Calu3 (cell line): ENCODE results near the gene FOSL1. TPM values are rescaled to one million over a fixed set of nuclear protein-coding genes. Genes with fewer than 3 reads are reported as not detected.

Source experiments
- BruUV-seq: library from RNA; stranded (reverse); fragments of 400-500 nt; replicated peaks from 2 replicates; lab custom pipeline; 2021; lab: Mats Ljungman, UMichigan
- CTCF ChIA-PET: fragments of 300-600 bp; sonication (Branson Sonifier 250); formaldehyde crosslinking; loops from one replicate; lab custom pipeline; 2022; ENCODE audit warnings: antibody characterized with exemption; lab: Charles Lee
- DNase-seq: peaks from one replicate; pipeline ENCODE4 v3.0.0; 2022
- H3K27ac Mint-ChIP-seq: one replicate; pipeline ENCODE4 v1.8.0; 2022; ENCODE audit warnings: mixed read lengths; ENCODE audit not compliant: unreplicated experiment
- H3K27me3 Mint-ChIP-seq: one replicate; pipeline ENCODE4 v1.8.0; 2022; ENCODE audit warnings: mixed read lengths; ENCODE audit not compliant: unreplicated experiment
- H3K36me3 Mint-ChIP-seq: one replicate; pipeline ENCODE4 v1.8.0; 2022; ENCODE audit warnings: mild to moderate bottlenecking, moderate library complexity, mixed read lengths; ENCODE audit not compliant: insufficient read depth, unreplicated experiment
- H3K4me1 Mint-ChIP-seq: one replicate; pipeline ENCODE4 v1.8.0; 2022; ENCODE audit warnings: mild to moderate bottlenecking, low read depth, mixed read lengths; ENCODE audit not compliant: unreplicated experiment
- H3K4me3 Mint-ChIP-seq: one replicate; pipeline ENCODE4 v1.8.0; 2022; ENCODE audit warnings: mild to moderate bottlenecking, low read depth, moderate library complexity, mixed read lengths; ENCODE audit not compliant: unreplicated experiment
- H3K9me3 Mint-ChIP-seq: one replicate; pipeline ENCODE4 v1.8.0; 2022; ENCODE audit warnings: low read depth, mixed read lengths; ENCODE audit not compliant: unreplicated experiment
- intact Hi-C: fragments of 100-400 bp; cut with micrococcal nuclease; formaldehyde crosslinking; loops from one replicate; pipeline ENCODE4 v1.10.0; 2022; ENCODE audit not compliant: unreplicated experiment
- total RNA-seq: library from RNA; stranded (reverse); gene quantifications from 2 replicates; pipeline ENCODE4 v1.2.3, GENCODE V29; 2022
- TF ChIP-seq, protein P1 (sequence below): fragments of 200-600 bp; IDR thresholded peaks from one replicate; pipeline ENCODE4 v1.8.0; 2022; ENCODE audit warnings: antibody characterized with exemption; ENCODE audit not compliant: unreplicated experiment

FOSL1 gene
- total RNA-seq, 1 experiment from 2014 or later, result 76.1 TPM

DNA sequence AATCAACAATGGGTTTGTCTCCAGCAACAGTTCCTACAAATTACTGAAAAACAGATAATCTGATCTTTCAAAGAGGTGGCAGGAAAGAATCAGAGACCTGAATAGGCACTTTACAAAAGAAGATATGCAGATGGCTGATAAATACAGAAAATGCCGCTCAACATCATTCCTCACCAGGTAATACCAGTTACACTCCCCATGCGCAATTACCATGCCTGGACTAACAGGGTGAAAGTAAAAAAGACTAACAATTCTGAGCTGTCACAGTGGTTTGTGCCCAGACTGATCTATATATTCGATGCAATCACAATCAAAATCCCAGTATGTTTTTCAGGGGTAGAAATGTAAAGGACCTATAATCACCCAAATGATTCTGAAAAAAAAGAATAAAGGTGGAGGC lies 56.4 kb downstream of the FOSL1 start:
- no peaks in the 10 kb centered on the region for H3K9me3 Mint-ChIP-seq

DNA sequence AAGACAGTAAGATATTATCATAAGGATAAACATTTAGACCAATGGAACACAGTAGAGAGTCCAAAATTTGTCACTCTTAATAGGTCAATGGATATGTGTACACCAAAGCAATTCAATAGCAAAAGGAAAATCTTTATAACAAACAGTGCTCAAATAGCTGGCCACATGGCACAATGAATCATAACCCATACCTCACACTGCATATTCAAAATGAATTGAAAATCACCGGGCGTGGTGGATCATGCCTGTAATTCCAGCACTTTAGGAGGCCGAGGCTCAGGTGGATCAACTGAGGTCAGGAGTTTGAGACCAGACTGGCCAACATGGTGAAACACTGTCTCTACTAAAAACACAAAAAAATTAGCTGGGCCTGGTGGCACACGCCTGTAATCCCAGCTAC lies 58.0 kb downstream of the FOSL1 start:
- BruUV-seq, result no TSS peak
- intact Hi-C loops, result no loop called here
- no peaks in the 10 kb centered on the region for H3K4me1 Mint-ChIP-seq
- H3K36me3 Mint-ChIP-seq, result peaks cover 7% of the 10 kb centered on the region
- H3K27ac Mint-ChIP-seq, result no peak overlapping the region
- no peaks in the 10 kb centered on the region for H3K27me3 Mint-ChIP-seq
- peaks cover 2% of the 10 kb centered on the region for H3K9me3 Mint-ChIP-seq
- TF ChIP-seq, protein P1, sequence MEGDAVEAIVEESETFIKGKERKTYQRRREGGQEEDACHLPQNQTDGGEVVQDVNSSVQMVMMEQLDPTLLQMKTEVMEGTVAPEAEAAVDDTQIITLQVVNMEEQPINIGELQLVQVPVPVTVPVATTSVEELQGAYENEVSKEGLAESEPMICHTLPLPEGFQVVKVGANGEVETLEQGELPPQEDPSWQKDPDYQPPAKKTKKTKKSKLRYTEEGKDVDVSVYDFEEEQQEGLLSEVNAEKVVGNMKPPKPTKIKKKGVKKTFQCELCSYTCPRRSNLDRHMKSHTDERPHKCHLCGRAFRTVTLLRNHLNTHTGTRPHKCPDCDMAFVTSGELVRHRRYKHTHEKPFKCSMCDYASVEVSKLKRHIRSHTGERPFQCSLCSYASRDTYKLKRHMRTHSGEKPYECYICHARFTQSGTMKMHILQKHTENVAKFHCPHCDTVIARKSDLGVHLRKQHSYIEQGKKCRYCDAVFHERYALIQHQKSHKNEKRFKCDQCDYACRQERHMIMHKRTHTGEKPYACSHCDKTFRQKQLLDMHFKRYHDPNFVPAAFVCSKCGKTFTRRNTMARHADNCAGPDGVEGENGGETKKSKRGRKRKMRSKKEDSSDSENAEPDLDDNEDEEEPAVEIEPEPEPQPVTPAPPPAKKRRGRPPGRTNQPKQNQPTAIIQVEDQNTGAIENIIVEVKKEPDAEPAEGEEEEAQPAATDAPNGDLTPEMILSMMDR, result no peak
- no peak for DNase-seq
- H3K4me3 Mint-ChIP-seq, result no peak overlapping the region
- CTCF ChIA-PET, result interaction anchor here (0.7 kb wide), 1 partner anchor 12 kb away, joined by 10 read pairs; no protein-coding TSS in a partner anchor

More for the DNA sequence above, 56.4 kb downstream of the FOSL1 start:
- intact Hi-C loops, result no loop called here
- Mint-ChIP-seq H3K4me1 (no peaks in the 10 kb centered on the region), H3K36me3 (peaks cover 16% of the 10 kb centered on the region), H3K27me3 (no peaks in the 10 kb centered on the region), H3K27ac (no peak overlapping the region), H3K4me3 (no peak overlapping the region)
- DNase-seq, result no peak
- TF ChIP-seq, protein P1, result no peak
- BruUV-seq, result no TSS peak
- CTCF ChIA-PET, result interaction anchor here (0.6 kb wide), 1 partner anchor 165 kb away, joined by 3 read pairs; no protein-coding TSS in a partner anchor

Other genes starting within 250 kb of the FOSL1 start
- 76.4 and 79.6 TPM in 2 replicates for gene RELA, start 237.5 kb downstream of the FOSL1 start, total RNA-seq
- gene KAT5, start 188.1 kb downstream of the FOSL1 start, total RNA-seq, result 50.9 and 51.0 TPM in 2 replicates
- gene RNASEH2C, start 179.6 kb downstream of the FOSL1 start, total RNA-seq, result 26.2 and 28.2 TPM in 2 replicates
- 18.5 and 21.9 TPM in 2 replicates for gene AP5B1, start 119.4 kb downstream of the FOSL1 start, total RNA-seq
- gene OVOL1, start 113.3 kb downstream of the FOSL1 start, total RNA-seq, result 12.7 and 15.2 TPM in 2 replicates
- gene SNX32, start 66.4 kb downstream of the FOSL1 start, total RNA-seq, result not detected in 2 replicates
- gene CFL1, start 42.2 kb downstream of the FOSL1 start, total RNA-seq, result 955 and 963 TPM in 2 replicates
- gene MUS81, start 40.0 kb downstream of the FOSL1 start, total RNA-seq, result 50.8 and 67.6 TPM in 2 replicates
- gene EFEMP2, start 27.6 kb downstream of the FOSL1 start, total RNA-seq, result 3.4 and 3.8 TPM in 2 replicates
- gene CTSW, start 20.6 kb downstream of the FOSL1 start, total RNA-seq, result not detected in 2 replicates
- 75.8 and 79.2 TPM in 2 replicates for gene FIBP, start 11.9 kb downstream of the FOSL1 start, total RNA-seq
- gene CCDC85B, start 9.7 kb downstream of the FOSL1 start, total RNA-seq, result 26.6 and 30.2 TPM in 2 replicates
- gene C11orf68, start 18.7 kb upstream of the FOSL1 start, total RNA-seq, result 25.9 and 27.4 TPM in 2 replicates
- gene DRAP1, start 19.0 kb upstream of the FOSL1 start, total RNA-seq, result 106 and 114 TPM in 2 replicates
- not detected in 2 replicates for gene TSGA10IP, start 45.1 kb upstream of the FOSL1 start, total RNA-seq
- gene SART1, start 61.3 kb upstream of the FOSL1 start, total RNA-seq, result 47.2 and 48.3 TPM in 2 replicates
- 55.1 and 61.1 TPM in 2 replicates for gene EIF1AD, start 101.8 kb upstream of the FOSL1 start, total RNA-seq
- gene BANF1, start 102.1 kb upstream of the FOSL1 start, total RNA-seq, result 248 and 266 TPM in 2 replicates
- 21.5 and 27.2 TPM in 2 replicates for gene CST6, start 111.6 kb upstream of the FOSL1 start, total RNA-seq
- 1.0 and 2.6 TPM in 2 replicates for gene CATSPER1, start 126.1 kb upstream of the FOSL1 start, total RNA-seq
- gene GAL3ST3, start 148.8 kb upstream of the FOSL1 start, total RNA-seq, result not detected in 2 replicates
- 167 and 173 TPM in 2 replicates for gene SF3B2, start 152.0 kb upstream of the FOSL1 start, total RNA-seq
- gene PACS1, start 169.9 kb upstream of the FOSL1 start, total RNA-seq, result 44.7 and 47.9 TPM in 2 replicates